Effector memory CD4-positive, alpha-beta T cell (primary cell): ENCODE results near the gene SFSWAP.
"Not testable (repeated sequence)": the region's sequence is repeated elsewhere in the genome, so short reads cannot be mapped to it uniquely, and the experiment has no call there.

Source experiments
- DNase-seq, 3 donors: peaks; one replicate each; pipeline ENCODE4 v3.0.0-alpha.2; 2020
- H3K27ac ChIP-seq: 2 replicates; pipeline ENCODE4 v1.7.0; 2013; ENCODE audit warnings: mild to moderate bottlenecking, low read length, moderate library complexity; ENCODE audit not compliant: insufficient read depth, poor library complexity, severe bottlenecking
- H3K27me3 ChIP-seq: replicated peaks from 2 replicates; pipeline ENCODE4 v1.7.0; 2013; ENCODE audit warnings: mild to moderate bottlenecking, low read length; ENCODE audit not compliant: insufficient read depth, control insufficient read depth, poor library complexity, severe bottlenecking
- H3K36me3 ChIP-seq: 2 replicates; pipeline ENCODE4 v1.7.0; 2013; ENCODE audit warnings: mild to moderate bottlenecking, low read length, moderate library complexity; ENCODE audit not compliant: control insufficient read depth, insufficient read depth
- H3K4me1 ChIP-seq: 2 replicates; pipeline ENCODE4 v1.7.0; 2013; ENCODE audit warnings: low read length, mild to moderate bottlenecking; ENCODE audit not compliant: control insufficient read depth, insufficient read depth, poor library complexity, severe bottlenecking
- H3K4me3 ChIP-seq: 2 replicates; pipeline ENCODE4 v1.7.0; 2013; ENCODE audit warnings: low read length, low read depth, mild to moderate bottlenecking; ENCODE audit not compliant: insufficient read depth, poor library complexity, severe bottlenecking
- H3K9me3 ChIP-seq: 2 replicates; pipeline ENCODE4 v1.7.0; 2013; ENCODE audit warnings: mild to moderate bottlenecking, low read length, moderate library complexity; ENCODE audit not compliant: control insufficient read depth

The SFSWAP gene

GRCh38 chr12:131743880-131744279 is 33.0 kb downstream of the SFSWAP start:
- H3K9me3 ChIP-seq, H3K4me1 ChIP-seq, H3K4me3 ChIP-seq, DNase-seq, H3K27me3 ChIP-seq, H3K27ac ChIP-seq: not testable (repeated sequence)
- peaks cover 57% of the 10 kb centered on the region for H3K36me3 ChIP-seq

DNA sequence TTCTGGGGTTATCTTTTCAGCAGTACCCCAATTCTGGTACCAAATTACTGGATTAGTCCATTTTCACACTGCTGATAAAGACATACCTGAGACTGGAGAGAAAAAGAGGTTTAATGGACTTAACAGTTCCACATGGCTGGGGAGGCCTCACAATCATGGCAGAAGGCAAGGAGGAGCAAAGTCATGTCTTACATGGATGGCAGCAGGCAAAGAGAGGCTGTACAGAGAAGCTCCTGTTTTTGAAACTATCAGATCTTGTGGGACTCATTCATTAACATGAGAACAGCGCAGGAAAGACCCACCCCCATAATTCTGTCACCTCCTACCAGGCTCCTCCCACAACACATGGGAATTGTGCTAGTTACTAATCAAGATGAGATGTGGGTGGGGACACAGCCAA is 33.8 kb downstream of the SFSWAP start:
- not testable (repeated sequence) for H3K9me3 ChIP-seq

GRCh38 chr12:131745706-131746105 is 34.8 kb downstream of the SFSWAP start:
- H3K36me3 ChIP-seq = peaks cover 57% of the 10 kb centered on the region

More for the DNA sequence above, 33.8 kb downstream of the SFSWAP start:
- H3K27me3 ChIP-seq, H3K27ac ChIP-seq, H3K4me1 ChIP-seq, H3K4me3 ChIP-seq, DNase-seq: not testable (repeated sequence)
- H3K36me3 ChIP-seq = peaks cover 60% of the 10 kb centered on the region

GRCh38 chr12:131747276-131748177 is 36.6 kb downstream of the SFSWAP start:
- H3K36me3 ChIP-seq = peaks cover 46% of the 10 kb centered on the region

More at GRCh38 chr12:131745706-131746105, 34.8 kb downstream of the SFSWAP start:
- H3K27me3 ChIP-seq = no peaks in the 10 kb centered on the region
- DNase-seq = no peak
- no peaks in the 10 kb centered on the region for H3K9me3 ChIP-seq
- H3K27ac ChIP-seq = no peak overlapping the region
- H3K4me3 ChIP-seq = no peak overlapping the region
- no peaks in the 10 kb centered on the region for H3K4me1 ChIP-seq

GRCh38 chr12:131749618-131750315 is 38.9 kb downstream of the SFSWAP start:
- no peak for DNase-seq
- Histone ChIP-seq H3K4me3 (no peak overlapping the region), H3K9me3 (no peaks in the 10 kb centered on the region), H3K27me3 (no peaks in the 10 kb centered on the region), H3K27ac (no peak overlapping the region), H3K4me1 (no peaks in the 10 kb centered on the region), H3K36me3 (peaks cover 53% of the 10 kb centered on the region)

More at GRCh38 chr12:131747276-131748177, 36.6 kb downstream of the SFSWAP start:
- no peaks in the 10 kb centered on the region for H3K27me3 ChIP-seq
- H3K4me3 ChIP-seq = no peak overlapping the region
- no peaks in the 10 kb centered on the region for H3K9me3 ChIP-seq
- no peak for DNase-seq
- H3K4me1 ChIP-seq = no peaks in the 10 kb centered on the region
- no peak overlapping the region for H3K27ac ChIP-seq

GRCh38 chr12:131751335-131751734 is 40.4 kb downstream of the SFSWAP start:
- Histone ChIP-seq H3K4me1 (no peaks in the 10 kb centered on the region), H3K36me3 (peaks cover 56% of the 10 kb centered on the region), H3K4me3 (no peak overlapping the region), H3K27ac (no peak overlapping the region), H3K9me3 (no peaks in the 10 kb centered on the region), H3K27me3 (no peaks in the 10 kb centered on the region)
- DNase-seq = no peak

DNA sequence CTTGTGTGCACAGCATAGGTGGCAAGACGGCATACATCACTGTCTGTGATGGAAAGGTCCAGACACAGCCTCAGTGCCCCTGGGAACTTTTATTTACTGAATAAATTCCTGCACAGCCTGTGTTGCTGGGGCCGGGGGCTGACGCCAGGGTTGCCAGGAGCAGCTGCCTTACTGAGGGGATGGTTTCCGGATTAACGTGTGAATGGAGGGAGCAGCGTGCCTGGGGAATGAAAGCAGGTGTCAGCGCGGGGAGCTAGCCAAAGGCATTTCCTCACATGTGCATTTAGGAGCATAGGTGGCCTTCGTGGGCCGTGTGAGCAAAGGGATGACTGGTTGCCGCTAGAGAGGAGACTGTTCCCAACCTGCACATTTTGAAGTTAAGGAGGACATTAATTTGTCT is 41.6 kb downstream of the SFSWAP start:
- Histone ChIP-seq H3K27ac (no peak overlapping the region), H3K36me3 (peaks cover 60% of the 10 kb centered on the region), H3K4me3 (no peak overlapping the region), H3K27me3 (no peaks in the 10 kb centered on the region), H3K9me3 (no peaks in the 10 kb centered on the region), H3K4me1 (no peaks in the 10 kb centered on the region)
- no peak for DNase-seq

DNA sequence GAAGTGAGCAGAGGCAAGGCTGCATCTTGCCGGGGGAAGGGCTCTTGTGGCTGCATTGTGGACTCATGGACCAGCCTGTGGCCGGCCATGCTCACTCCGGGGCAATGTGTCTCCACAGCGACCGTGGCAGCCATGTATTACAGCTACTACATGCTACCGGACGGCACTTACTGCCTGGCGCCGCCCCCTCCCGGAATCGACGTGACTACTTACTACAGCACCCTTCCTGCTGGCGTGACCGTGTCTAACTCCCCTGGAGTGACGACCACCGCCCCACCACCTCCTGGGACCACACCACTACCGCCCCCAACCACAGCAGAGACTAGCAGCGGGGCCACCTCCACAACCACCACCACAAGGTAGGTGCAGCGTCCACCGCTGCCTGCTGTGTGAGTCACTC is 42.1 kb downstream of the SFSWAP start:
- no peak overlapping the region for H3K4me3 ChIP-seq
- H3K27me3 ChIP-seq = no peaks in the 10 kb centered on the region
- H3K27ac ChIP-seq = no peak overlapping the region
- no peaks in the 10 kb centered on the region for H3K4me1 ChIP-seq
- DNase-seq = no peak
- H3K36me3 ChIP-seq = peaks cover 61% of the 10 kb centered on the region
- no peaks in the 10 kb centered on the region for H3K9me3 ChIP-seq

GRCh38 chr12:131753757-131754156 is 42.9 kb downstream of the SFSWAP start:
- DNase-seq = no peak
- Histone ChIP-seq H3K9me3 (no peaks in the 10 kb centered on the region), H3K27ac (no peak overlapping the region), H3K36me3 (peaks cover 63% of the 10 kb centered on the region), H3K4me3 (no peak overlapping the region), H3K4me1 (no peaks in the 10 kb centered on the region), H3K27me3 (no peaks in the 10 kb centered on the region)

DNA sequence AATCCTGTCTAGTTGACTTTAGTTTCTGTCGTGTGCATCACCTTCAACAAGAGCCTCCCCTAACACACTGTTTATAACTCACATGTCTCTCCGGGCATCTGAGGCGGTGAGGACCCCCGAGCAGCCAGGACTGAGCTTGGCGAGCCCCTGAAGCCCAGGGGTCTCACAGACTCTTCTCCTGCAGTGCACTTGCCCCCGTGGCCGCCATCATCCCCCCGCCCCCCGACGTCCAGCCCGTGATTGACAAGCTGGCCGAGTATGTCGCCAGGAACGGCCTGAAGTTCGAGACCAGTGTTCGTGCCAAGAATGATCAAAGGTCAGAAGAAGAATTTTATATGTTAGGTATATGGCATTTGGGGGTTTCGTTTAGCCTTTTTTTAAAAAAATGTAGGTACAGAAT is 43.3 kb downstream of the SFSWAP start:
- no peak for DNase-seq
- Histone ChIP-seq H3K9me3 (no peaks in the 10 kb centered on the region), H3K4me1 (no peaks in the 10 kb centered on the region), H3K27ac (no peak overlapping the region), H3K36me3 (peaks cover 68% of the 10 kb centered on the region), H3K4me3 (no peak overlapping the region), H3K27me3 (no peaks in the 10 kb centered on the region)
